Suppressor macrophage treated with lipopolysaccharide for 4 hours (primary cell): ENCODE measurements around the gene PFKL.
A peak's percentile ranks its signal among the peaks of the same experiment; 100 is the strongest.
"Not testable (repeated sequence)": the region's sequence is repeated elsewhere in the genome, so short reads cannot be mapped to it uniquely, and the experiment has no call there.

Source experiments
- DNase-seq: peaks from one replicate; pipeline ENCODE4 v3.0.0-alpha.2; 2020

PFKL gene

GRCh38 chr21:44349416-44349846, 49.6 kb downstream of the PFKL start:
- DNase-seq, result no peak

GRCh38 chr21:44349847-44350772, 50.3 kb downstream of the PFKL start:
- peak; percentile 27 for DNase-seq

- no peak for DNase-seq
These were observed 51.1 kb downstream of the PFKL start for GRCh38 chr21:44350773-44351481.

- DNase-seq, result no peak
These were observed 51.8 kb downstream of the PFKL start for GRCh38 chr21:44351535-44352252.

- peak; percentile 73 for DNase-seq
These were observed 52.5 kb downstream of the PFKL start for GRCh38 chr21:44352253-44352860.

- DNase-seq, result peak; percentile 87
These were observed 53.5 kb downstream of the PFKL start, which contains the start of gene TRPM2 for GRCh38 chr21:44353191-44353970. TRPM2 (plus strand) TSS chr21:44353621; CDS start chr21:44353701, 80 bp downstream.

GRCh38 chr21:44354001-44354405, 54.1 kb downstream of the PFKL start:
- DNase-seq, result peak; percentile 95

- peak; percentile 34 for DNase-seq
These were observed 55.2 kb downstream of the PFKL start for GRCh38 chr21:44354775-44355771.

GRCh38 chr21:44356160-44356559, 56.3 kb downstream of the PFKL start:
- DNase-seq, result no peak

- peak; percentile 93 for DNase-seq
These were observed 56.8 kb downstream of the PFKL start for GRCh38 chr21:44356636-44357035.

- DNase-seq, result no peak
These were observed 57.4 kb downstream of the PFKL start for GRCh38 chr21:44357064-44357837.

- DNase-seq, result no peak
These were observed 59.5 kb downstream of the PFKL start for GRCh38 chr21:44359396-44359795.

- peak; percentile 54 for DNase-seq
These were observed 60.3 kb downstream of the PFKL start for GRCh38 chr21:44360159-44360558.

GRCh38 chr21:44361903-44362302, 62.0 kb downstream of the PFKL start:
- not testable (repeated sequence) for DNase-seq

- DNase-seq, result no peak
These were observed 63.4 kb downstream of the PFKL start for GRCh38 chr21:44363278-44363677.

GRCh38 chr21:44364151-44365053, 64.5 kb downstream of the PFKL start:
- no peak for DNase-seq

GRCh38 chr21:44365251-44365966, 65.6 kb downstream of the PFKL start:
- no peak for DNase-seq
